Measurements from ENCODE around the gene CCDC12. TPM values are rescaled to one million over a fixed set of nuclear protein-coding genes. Genes with fewer than 3 reads are reported as not detected.

CCDC12 gene
- total RNA-seq, 1 donor from 2014 or later: 17.9 TPM

- peaks cover 98% of the 10 kb centered on the region for H3K79me2 ChIP-seq (ENCODE audit: low read depth)
- Mint-ChIP-seq H3K27me3 (ENCODE audit: insufficient read depth, low read depth) (peaks cover 13% of the 10 kb centered on the region), H3K36me3 (peaks cover 24% of the 10 kb centered on the region), H3K4me1 (peaks cover 19% of the 10 kb centered on the region), H3K4me3 (no peak overlapping the region), H3K9me3 (no peaks in the 10 kb centered on the region), H3K27ac (no peak overlapping the region)
- no peak for DNase-seq (ENCODE audit: low spot score)
- H3F3A ChIP-seq (ENCODE audit: low read depth): no peaks in the 10 kb centered on the region
- H3K27me3 ChIP-seq: no peaks in the 10 kb centered on the region
- peaks cover 97% of the 10 kb centered on the region for H4K20me1 ChIP-seq (ENCODE audit: low read depth)
- H3K36me3 ChIP-seq: no peaks in the 10 kb centered on the region
- no peaks in the 10 kb centered on the region for H3K9me3 ChIP-seq (ENCODE audit: low read depth)
- H3K4me2 ChIP-seq: no peak overlapping the region
- no peak overlapping the region for H2AFZ ChIP-seq (replicated peaks)
- H3K9ac ChIP-seq: no peak overlapping the region
- no peak overlapping the region for H3K4me3 ChIP-seq
- H3K4me1 ChIP-seq: peaks cover 5% of the 10 kb centered on the region
- TF ChIP-seq EZH2 (IDR thresholded peaks at IDR 0.05) (no peak), CTCF (IDR thresholded peaks at IDR 0.05) (no peak), EZH2phosphoT487 (IDR thresholded peaks at IDR 0.05) (no peak)
- H3K27ac ChIP-seq: no peak overlapping the region
Measured at GRCh38 chr3:46946856-46947545, 29.5 kb downstream of the CCDC12 start.

GRCh38 chr3:46946416-46946815 is 30.1 kb downstream of the CCDC12 start:
- no peak overlapping the region for H2AFZ ChIP-seq (replicated peaks)
- H3K27ac Mint-ChIP-seq: no peak overlapping the region
- H3K36me3 ChIP-seq: no peaks in the 10 kb centered on the region
- H3K79me2 ChIP-seq (ENCODE audit: low read depth): peaks cover 94% of the 10 kb centered on the region
- TF ChIP-seq EZH2 (IDR thresholded peaks at IDR 0.05) (no peak), EZH2phosphoT487 (IDR thresholded peaks at IDR 0.05) (no peak), CTCF (IDR thresholded peaks at IDR 0.05) (no peak)
- no peak for DNase-seq (ENCODE audit: low spot score)
- no peak overlapping the region for H3K4me3 Mint-ChIP-seq
- no peak overlapping the region for H3K4me3 ChIP-seq
- no peak overlapping the region for H3K9ac ChIP-seq
- H3K27me3 ChIP-seq: no peaks in the 10 kb centered on the region
- no peak overlapping the region for H3K27ac ChIP-seq
- H3K9me3 ChIP-seq (ENCODE audit: low read depth): no peaks in the 10 kb centered on the region
- H3K9me3 Mint-ChIP-seq: no peaks in the 10 kb centered on the region
- H3K4me1 ChIP-seq: peaks cover 5% of the 10 kb centered on the region
- H3F3A ChIP-seq (ENCODE audit: low read depth): no peaks in the 10 kb centered on the region
- H4K20me1 ChIP-seq (ENCODE audit: low read depth): peaks cover 99% of the 10 kb centered on the region
- peaks cover 20% of the 10 kb centered on the region for H3K36me3 Mint-ChIP-seq
- peaks cover 19% of the 10 kb centered on the region for H3K4me1 Mint-ChIP-seq
- H3K4me2 ChIP-seq: no peak overlapping the region
- peaks cover 12% of the 10 kb centered on the region for H3K27me3 Mint-ChIP-seq (ENCODE audit: insufficient read depth, low read depth)

- H2AFZ ChIP-seq (replicated peaks): no peak overlapping the region
- no peaks in the 10 kb centered on the region for H3F3A ChIP-seq (ENCODE audit: low read depth)
- no peak for DNase-seq (ENCODE audit: low spot score)
- H3K4me1 ChIP-seq: peaks cover 5% of the 10 kb centered on the region
- no peak overlapping the region for H3K27ac ChIP-seq
- H3K4me3 Mint-ChIP-seq: no peak overlapping the region
- no peak overlapping the region for H3K27ac Mint-ChIP-seq
- peaks cover 25% of the 10 kb centered on the region for H3K36me3 Mint-ChIP-seq
- no peaks in the 10 kb centered on the region for H3K9me3 Mint-ChIP-seq
- H3K27me3 ChIP-seq: no peaks in the 10 kb centered on the region
- peaks cover 11% of the 10 kb centered on the region for H3K27me3 Mint-ChIP-seq (ENCODE audit: insufficient read depth, low read depth)
- no peak overlapping the region for H3K9ac ChIP-seq
- no peak overlapping the region for H3K4me2 ChIP-seq
- no peak overlapping the region for H3K4me3 ChIP-seq
- H4K20me1 ChIP-seq (ENCODE audit: low read depth): peaks cover 86% of the 10 kb centered on the region
- no peaks in the 10 kb centered on the region for H3K36me3 ChIP-seq
- TF ChIP-seq EZH2phosphoT487 (IDR thresholded peaks at IDR 0.05) (no peak), EZH2 (IDR thresholded peaks at IDR 0.05) (no peak)
- H3K79me2 ChIP-seq (ENCODE audit: low read depth): peaks cover 89% of the 10 kb centered on the region
- H3K9me3 ChIP-seq (ENCODE audit: low read depth): no peaks in the 10 kb centered on the region
- H3K4me1 Mint-ChIP-seq: peaks cover 16% of the 10 kb centered on the region
Measured at GRCh38 chr3:46944191-46944590, 32.4 kb downstream of the CCDC12 start.
